H9 (cell line): ENCODE data around the gene HTRA1. TPM values are rescaled to one million over a fixed set of nuclear protein-coding genes. Genes with fewer than 3 reads are reported as not detected.

ENCODE experiments used
- DNase-seq: peaks from one replicate; pipeline ENCODE4 v3.0.0-alpha.2; 2017
- H2AFZ ChIP-seq: one replicate; pipeline ENCODE4 v1.6.1; 2013; ENCODE audit warnings: mild to moderate bottlenecking, low read length, control low read depth, moderate library complexity
- H2AK5ac ChIP-seq: 2 replicates; pipeline ENCODE4 v1.6.1; 2013; ENCODE audit warnings: low read length, control low read depth, mixed read lengths; ENCODE audit not compliant: insufficient read length
- H2BK120ac ChIP-seq: one replicate; pipeline ENCODE4 v1.6.1; 2013; ENCODE audit warnings: low read depth, mild to moderate bottlenecking, low read length, control low read depth, inconsistent platforms; ENCODE audit not compliant: poor library complexity, severe bottlenecking
- H2BK12ac ChIP-seq: 2 replicates; pipeline ENCODE4 v1.6.1; 2013; ENCODE audit warnings: low read length, control low read depth, mixed read lengths, low read depth; ENCODE audit not compliant: insufficient read length
- H2BK15ac ChIP-seq: 2 replicates; pipeline ENCODE4 v1.6.1; 2013; ENCODE audit warnings: low read depth, low read length, control low read depth
- H2BK20ac ChIP-seq: one replicate; pipeline ENCODE4 v1.6.1; 2013; ENCODE audit warnings: low read depth, mild to moderate bottlenecking, low read length, control low read depth, inconsistent platforms; ENCODE audit not compliant: poor library complexity, severe bottlenecking
- H2BK5ac ChIP-seq: 2 replicates; pipeline ENCODE4 v1.6.1; 2013; ENCODE audit warnings: low read length, control low read depth, mixed read lengths; ENCODE audit not compliant: insufficient read length
- H3K14ac ChIP-seq: 2 replicates; pipeline ENCODE4 v1.6.1; 2013; ENCODE audit warnings: low read length, control low read depth; ENCODE audit not compliant: insufficient read depth
- H3K18ac ChIP-seq: 2 replicates; pipeline ENCODE4 v1.6.1; 2013; ENCODE audit warnings: low read depth, mild to moderate bottlenecking, mixed read lengths, low read length, control low read depth; ENCODE audit not compliant: insufficient read length
- H3K23ac ChIP-seq: 2 replicates; pipeline ENCODE4 v1.6.1; 2013; ENCODE audit warnings: low read length, control low read depth, mixed read lengths, low read depth; ENCODE audit not compliant: insufficient read length
- H3K23me2 ChIP-seq: 2 replicates; pipeline ENCODE4 v1.6.1; 2013; ENCODE audit warnings: low read depth, mild to moderate bottlenecking, mixed read lengths, low read length, control low read depth; ENCODE audit not compliant: insufficient read length, poor library complexity, severe bottlenecking
- H3K27ac ChIP-seq: 2 replicates; pipeline ENCODE4 v1.5.1; 2013; ENCODE audit warnings: low read length, control low read depth, mixed read lengths, low read depth; ENCODE audit not compliant: insufficient read length
- H3K27me3 ChIP-seq: 2 replicates; pipeline ENCODE4 v1.6.1; 2013; ENCODE audit warnings: low read length, control low read depth, inconsistent platforms; ENCODE audit not compliant: insufficient read depth
- H3K4ac ChIP-seq: 2 replicates; pipeline ENCODE4 v1.6.1; 2013; ENCODE audit warnings: low read depth, mild to moderate bottlenecking, control low read depth, inconsistent platforms, low read length, moderate library complexity
- H3K4me1 ChIP-seq: 2 replicates; pipeline ENCODE4 v1.6.1; 2013; ENCODE audit warnings: low read length, control low read depth, inconsistent platforms; ENCODE audit not compliant: insufficient read depth
- H3K4me2 ChIP-seq: 2 replicates; pipeline ENCODE4 v1.6.1; 2013; ENCODE audit warnings: low read length, control low read depth, mixed read lengths; ENCODE audit not compliant: insufficient read length, insufficient read depth
- H3K56ac ChIP-seq: 2 replicates; pipeline ENCODE4 v1.6.1; 2013; ENCODE audit warnings: low read depth, mild to moderate bottlenecking, mixed read lengths, low read length, control low read depth; ENCODE audit not compliant: insufficient read length
- H3K79me1 ChIP-seq: 2 replicates; pipeline ENCODE4 v1.6.1; 2013; ENCODE audit warnings: low read depth, mild to moderate bottlenecking, moderate library complexity, low read length, control low read depth, inconsistent platforms; ENCODE audit not compliant: insufficient read depth, poor library complexity, severe bottlenecking
- H3K79me2 ChIP-seq: 2 replicates; pipeline ENCODE4 v1.6.1; 2013; ENCODE audit warnings: low read length, control low read depth, inconsistent platforms; ENCODE audit not compliant: insufficient read depth
- H3K9ac ChIP-seq: 2 replicates; pipeline ENCODE4 v1.6.1; 2013; ENCODE audit warnings: low read length, control low read depth, mixed read lengths; ENCODE audit not compliant: insufficient read length; ENCODE audit errors: extremely low read depth
- H3K9me3 ChIP-seq: one replicate; pipeline ENCODE4 v1.6.1; 2013; ENCODE audit warnings: low read depth, low read length, inconsistent platforms; ENCODE audit not compliant: control insufficient read depth
- H3T11ph ChIP-seq: one replicate; pipeline ENCODE4 v1.6.1; 2013; ENCODE audit warnings: mild to moderate bottlenecking, low read length, control low read depth, inconsistent platforms
- H4K20me1 ChIP-seq: one replicate; pipeline ENCODE4 v1.6.1; 2013; ENCODE audit not compliant: control insufficient read depth, insufficient read length, insufficient read depth
- H4K5ac ChIP-seq: 2 replicates; pipeline ENCODE4 v1.6.1; 2013; ENCODE audit warnings: low read depth, mild to moderate bottlenecking, mixed read lengths, low read length, control low read depth; ENCODE audit not compliant: insufficient read length
- H4K8ac ChIP-seq: replicated peaks from 2 replicates; pipeline ENCODE4 v1.6.1; 2013; ENCODE audit warnings: low read length, control low read depth, mixed read lengths, low read depth; ENCODE audit not compliant: insufficient read length
- H4K91ac ChIP-seq: 2 replicates; pipeline ENCODE4 v1.6.1; 2013; ENCODE audit warnings: low read depth, mild to moderate bottlenecking, moderate library complexity, mixed read lengths, low read length, control low read depth; ENCODE audit not compliant: insufficient read length
- H3K27ac Mint-ChIP-seq, 3 experiments: 2 replicates in 2 of 3; 3 replicates in 1 of 3; pipeline ENCODE4 v1.8.0; 2020 to 2021; ENCODE audit warnings: mixed read lengths in 3 of 3, mild to moderate bottlenecking in 1 of 3, moderate library complexity in 1 of 3
- H3K27me3 Mint-ChIP-seq: 2 replicates; pipeline ENCODE4 v1.8.0; 2021; ENCODE audit warnings: low read depth, mild to moderate bottlenecking, moderate library complexity, mixed read lengths
- H3K36me3 Mint-ChIP-seq, 3 experiments: 2 replicates in 2 of 3; 3 replicates in 1 of 3; pipeline ENCODE4 v1.8.0; 2020 to 2021; ENCODE audit warnings: low read depth in 3 of 3, mixed read lengths in 3 of 3; ENCODE audit not compliant: insufficient read depth in 1 of 3
- H3K4me1 Mint-ChIP-seq, 2 experiments: 2 replicates each; pipeline ENCODE4 v1.8.0; 2020; ENCODE audit warnings: mixed read lengths in 2 of 2
- H3K4me3 Mint-ChIP-seq, 2 experiments: 2 replicates in 1 of 2; 3 replicates in 1 of 2; pipeline ENCODE4 v1.8.0; 2020 to 2021; ENCODE audit warnings: mild to moderate bottlenecking in 2 of 2, mixed read lengths in 2 of 2, moderate library complexity in 1 of 2
- H3K9me3 Mint-ChIP-seq, 2 experiments: 2 replicates in 1 of 2; 3 replicates in 1 of 2; pipeline ENCODE4 v1.8.0; 2020; ENCODE audit warnings: mild to moderate bottlenecking in 2 of 2, mixed read lengths in 2 of 2, moderate library complexity in 1 of 2
- CTCF ChIP-seq: fragments of 200-600 bp; sonication (generic); conservative IDR thresholded peaks from 3 replicates; pipeline ENCODE4 v1.8.0; 2021; ENCODE audit warnings: antibody characterized with exemption, mild to moderate bottlenecking
- WGBS: extraction: QIAGEN DNeasy Blood & Tissue Kit; methylation state at CpG from one replicate; pipeline ENCODE4 v1.1.7; 2013; ENCODE audit warnings: missing lambda C conversion rate, low lambda C conversion rate, mixed read lengths; ENCODE audit not compliant: insufficient read length; ENCODE audit errors: extremely low coverage; 5-methylcytosine and 5-hydroxymethylcytosine counted together
- total RNA-seq: library from RNA; stranded (reverse); gene quantifications from 2 replicates; pipeline ENCODE4 v1.2.1, GENCODE V29; 2021

The HTRA1 gene
- total RNA-seq, 1 experiment from 2014 or later, result 11.1 TPM

DNA sequence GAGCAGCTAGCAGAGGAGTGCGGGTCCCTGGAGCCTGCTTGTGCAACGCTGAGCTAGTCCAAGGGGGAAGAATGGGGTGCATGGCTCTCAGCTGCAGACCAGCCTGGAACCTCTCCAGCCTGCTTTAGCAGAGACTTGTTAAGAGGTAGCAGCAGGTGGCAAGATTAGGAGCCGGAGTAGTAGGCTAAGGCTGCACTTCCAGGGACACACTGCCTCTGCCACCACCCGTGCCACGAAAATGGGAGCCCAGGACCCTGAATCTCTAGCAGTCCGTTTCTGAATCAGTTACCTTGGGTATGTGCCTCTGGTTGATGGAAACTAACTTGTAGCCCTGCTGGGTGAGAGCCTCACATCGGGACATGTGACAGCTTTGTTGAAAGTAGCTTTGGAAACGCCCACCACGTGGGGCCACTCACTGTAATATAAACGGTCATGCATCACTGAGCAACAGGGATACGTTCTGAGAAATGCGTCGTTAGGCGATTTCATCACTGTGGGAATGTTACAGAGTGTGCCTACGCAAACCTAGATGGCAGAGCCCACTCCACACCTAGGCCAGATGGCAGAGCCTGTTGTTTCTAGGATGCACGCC lies 25.9 kb downstream of the HTRA1 start:
- Histone ChIP-seq H2BK12ac (no peak overlapping the region), H3K4me1 (no peaks in the 10 kb centered on the region), H2BK120ac (no peak overlapping the region), H3K4ac (no peak overlapping the region), H3K23me2 (no peaks in the 10 kb centered on the region), H2BK20ac (no peak overlapping the region), H3K23ac (no peak overlapping the region), H2BK15ac (no peak overlapping the region), H3K14ac (no peak overlapping the region), H3T11ph (no peak overlapping the region), H3K27me3 (no peaks in the 10 kb centered on the region), H3K9me3 (no peaks in the 10 kb centered on the region), H3K9ac (no peak overlapping the region), H4K5ac (no peak overlapping the region), H4K8ac (no peak overlapping the region), H4K91ac (no peak overlapping the region), H3K18ac (no peak overlapping the region), H3K79me2 (no peaks in the 10 kb centered on the region), H3K56ac (no peak overlapping the region), H2BK5ac (no peak overlapping the region), H4K20me1 (no peaks in the 10 kb centered on the region), H2AK5ac (no peak overlapping the region), H2AFZ (no peak overlapping the region), H3K27ac (no peak overlapping the region), H3K4me2 (no peak overlapping the region), H3K79me1 (no peaks in the 10 kb centered on the region)
- TF ChIP-seq CTCF, result no peak
- Mint-ChIP-seq H3K4me3 (no peak overlapping the region), H3K4me1 (peaks cover 0 to 12% of the 10 kb centered on the region in 2 experiments; a peak in 3 of 4 replicates), H3K9me3 (no peaks in the 10 kb centered on the region; a peak in 1 of 5 replicates), H3K36me3 (peaks cover 0 to 2% (median 0%) of the 10 kb centered on the region in 3 experiments; a peak in 2 of 7 replicates), H3K27ac (no peak overlapping the region), H3K27me3 (no peaks in the 10 kb centered on the region)
- no CpG with 5 or more reads among the region's 16 CpGs for WGBS
- no peak for DNase-seq
